ENCODE results near the gene FAM156A.
A peak's percentile ranks its signal among the peaks of the same experiment; 100 is the strongest.
"Not testable (repeated sequence)": the region's sequence is repeated elsewhere in the genome, so short reads cannot be mapped to it uniquely, and the experiment has no call there.

The FAM156A gene

DNA sequence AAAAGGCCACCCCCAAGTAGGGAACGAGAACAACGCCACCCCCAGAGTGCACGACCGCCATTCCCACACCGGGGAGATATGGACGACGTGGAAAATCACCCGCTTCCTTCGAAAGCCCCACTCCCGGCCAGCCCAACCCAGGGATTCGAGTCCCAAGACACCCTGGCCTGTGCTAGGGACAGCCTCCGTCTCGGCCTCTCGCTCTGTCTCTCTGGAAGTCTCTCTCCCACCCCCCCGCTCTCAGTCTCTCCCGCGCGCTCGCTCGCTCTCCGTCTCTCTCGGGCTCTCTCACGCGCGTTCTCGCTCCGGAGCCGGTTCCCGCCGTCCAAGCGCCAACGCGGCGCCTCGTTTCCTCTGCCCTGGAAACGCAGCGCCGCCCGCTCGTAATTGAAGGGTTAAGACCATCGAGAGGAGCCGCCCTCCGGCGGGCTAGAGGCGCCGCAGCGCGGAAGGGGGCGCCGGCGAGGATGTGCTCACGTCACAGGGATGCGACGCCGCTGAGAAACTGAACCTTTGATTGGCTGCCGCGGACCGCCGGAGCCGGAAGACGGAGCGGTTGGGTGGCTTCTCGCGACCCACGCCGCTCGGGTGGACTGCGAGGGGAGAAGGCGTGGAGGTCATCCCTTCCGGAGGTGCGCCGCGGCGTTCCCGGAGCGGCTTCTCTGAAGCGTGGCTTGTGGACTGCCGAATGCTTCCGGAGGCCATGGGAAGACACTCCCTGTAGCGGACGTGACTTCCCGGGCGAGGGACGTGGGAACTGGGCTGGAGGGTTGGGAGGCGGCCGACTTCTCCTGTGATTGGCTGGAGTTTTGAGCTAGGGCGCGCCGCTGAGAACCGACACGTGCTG lies at the start of gene FAM156A:
Gene FAM156A, minus strand, starts transcription at position 406 of the 847 bp plus-strand sequence. CDS start 9,930 bp downstream, outside the sequence.
- DNase-seq = not testable (repeated sequence)

DNA sequence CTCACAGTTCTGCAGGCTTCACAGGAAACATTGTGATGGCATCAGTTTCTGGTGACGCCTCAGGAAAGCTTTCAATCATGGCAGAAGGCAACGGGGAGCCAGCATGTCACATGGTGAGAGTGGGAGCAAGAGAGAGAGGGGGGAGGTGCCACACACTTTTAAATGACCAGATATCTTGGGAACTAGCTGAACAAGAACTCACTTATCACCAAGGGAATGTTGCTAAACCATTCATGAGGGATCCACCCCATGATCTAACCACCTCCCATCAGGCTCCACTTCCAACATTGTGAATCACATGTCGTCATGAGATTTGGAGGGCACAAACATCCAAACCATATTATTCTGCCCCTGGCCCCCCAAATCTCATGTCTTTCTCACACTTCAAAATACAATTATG lies 47.0 kb upstream of the FAM156A start:
- no peak for DNase-seq

DNA sequence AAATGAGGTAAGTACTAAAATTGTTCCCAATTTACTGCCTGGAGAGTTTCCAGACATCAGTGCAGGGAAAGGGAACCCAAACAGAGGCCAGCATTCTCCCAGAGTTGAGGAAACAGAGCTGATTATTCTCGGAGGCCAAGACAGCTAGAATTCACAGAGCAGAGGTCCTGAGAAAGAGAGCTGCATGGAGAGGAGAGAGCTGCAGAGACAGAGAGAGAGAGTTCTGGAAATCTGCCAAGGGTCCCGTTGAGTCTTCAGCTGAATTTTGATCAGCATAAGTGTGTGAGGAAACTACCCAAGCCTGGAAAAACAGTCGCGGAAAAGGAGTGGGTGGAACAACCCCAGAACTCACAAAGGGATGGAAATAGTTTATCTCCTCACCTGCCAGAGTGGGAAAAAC lies 46.5 kb upstream of the FAM156A start:
- DNase-seq = no peak

GRCh38 chrX:53004038-53004437 lies 45.7 kb upstream of the FAM156A start:
- no peak for DNase-seq

- no peak for DNase-seq
These were observed 44.8 kb upstream of the FAM156A start for GRCh38 chrX:53003111-53003510.

DNA sequence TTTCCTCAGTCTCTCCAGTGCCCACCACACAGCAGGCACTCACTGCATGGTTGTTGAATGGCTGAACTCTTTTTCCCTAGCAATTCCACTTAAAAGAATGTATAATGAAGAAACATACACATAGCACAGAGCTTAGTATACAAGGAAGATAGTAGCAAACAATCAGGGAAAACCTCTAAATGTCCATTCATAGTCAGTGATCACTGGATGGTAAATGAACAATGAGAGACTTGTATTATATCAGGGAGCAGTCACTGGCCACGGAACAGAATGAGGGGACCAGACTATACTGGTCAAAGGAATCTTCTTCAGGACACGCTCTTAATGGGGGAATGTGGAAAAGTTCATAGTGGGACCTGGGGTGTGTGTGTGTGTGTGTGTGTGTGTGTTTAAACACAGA lies 43.6 kb upstream of the FAM156A start:
- no peak for DNase-seq

GRCh38 chrX:53000447-53001135 lies 42.3 kb upstream of the FAM156A start:
- DNase-seq = no peak

- no peak for DNase-seq
These were observed 37.6 kb upstream of the FAM156A start for GRCh38 chrX:52995987-52996331.

DNA sequence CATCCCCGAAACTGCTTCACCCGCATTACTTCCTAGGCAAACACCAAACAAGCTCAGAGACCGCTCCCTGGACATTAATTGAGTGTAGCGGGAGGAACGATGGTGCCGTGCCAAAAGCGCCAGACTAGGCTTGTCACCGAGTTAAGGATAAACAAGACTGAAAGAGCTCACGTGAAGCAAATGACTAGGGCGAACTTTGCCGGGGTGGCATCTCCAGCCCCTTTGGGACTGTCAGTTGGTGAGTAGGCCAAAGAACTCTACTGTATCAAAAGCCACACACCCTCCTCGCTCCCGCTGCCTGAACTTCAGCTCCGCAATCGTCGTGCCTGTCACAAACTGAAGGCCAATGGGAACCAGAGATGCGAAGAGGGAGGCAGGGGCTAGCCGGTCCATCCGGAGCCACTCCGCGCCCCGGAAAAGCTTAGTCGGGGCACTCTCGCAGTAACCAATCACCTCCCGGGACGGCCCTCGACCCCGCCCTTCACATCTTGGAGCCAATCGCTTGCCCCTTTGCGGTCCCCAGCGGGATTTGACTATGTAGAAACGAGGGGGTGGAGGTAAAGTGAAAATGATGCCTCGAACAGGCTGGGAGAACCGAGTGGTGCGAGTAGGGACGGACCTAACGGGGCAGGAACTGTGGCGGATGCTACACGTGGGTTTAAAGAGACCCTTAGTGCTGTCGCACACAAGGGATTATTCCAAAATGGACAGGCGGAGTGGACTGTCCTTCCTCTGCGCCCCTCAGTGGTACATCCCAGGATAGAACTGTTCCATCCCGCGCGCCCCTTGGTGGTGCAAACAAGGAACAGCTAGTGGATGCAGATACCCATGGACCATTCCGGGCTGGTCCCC lies 37.0 kb upstream of the FAM156A start:
- DNase-seq = peak; percentile 99

DNA sequence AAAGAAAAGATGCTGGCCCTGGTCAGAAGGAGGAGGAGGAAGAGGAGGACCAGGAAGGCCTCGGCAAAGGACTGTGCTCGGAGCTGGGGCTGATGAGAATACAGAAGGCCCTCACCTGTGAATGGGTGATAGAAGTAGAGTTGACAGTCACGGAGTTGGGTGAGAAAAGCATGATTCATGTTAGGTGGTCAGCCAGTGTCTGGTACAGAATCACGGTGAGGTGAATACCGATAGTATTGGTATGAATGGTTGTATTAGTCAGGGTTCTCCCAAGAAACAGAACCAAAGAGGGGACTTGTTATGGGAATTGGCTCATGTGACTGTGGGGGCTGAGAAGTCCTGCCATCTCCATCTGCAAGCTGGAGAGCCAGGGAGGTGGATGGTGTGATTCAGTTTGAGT lies 32.5 kb upstream of the FAM156A start:
- DNase-seq = no peak

GRCh38 chrX:52990011-52990631 lies 31.8 kb upstream of the FAM156A start:
- DNase-seq = peak; percentile 44

DNA sequence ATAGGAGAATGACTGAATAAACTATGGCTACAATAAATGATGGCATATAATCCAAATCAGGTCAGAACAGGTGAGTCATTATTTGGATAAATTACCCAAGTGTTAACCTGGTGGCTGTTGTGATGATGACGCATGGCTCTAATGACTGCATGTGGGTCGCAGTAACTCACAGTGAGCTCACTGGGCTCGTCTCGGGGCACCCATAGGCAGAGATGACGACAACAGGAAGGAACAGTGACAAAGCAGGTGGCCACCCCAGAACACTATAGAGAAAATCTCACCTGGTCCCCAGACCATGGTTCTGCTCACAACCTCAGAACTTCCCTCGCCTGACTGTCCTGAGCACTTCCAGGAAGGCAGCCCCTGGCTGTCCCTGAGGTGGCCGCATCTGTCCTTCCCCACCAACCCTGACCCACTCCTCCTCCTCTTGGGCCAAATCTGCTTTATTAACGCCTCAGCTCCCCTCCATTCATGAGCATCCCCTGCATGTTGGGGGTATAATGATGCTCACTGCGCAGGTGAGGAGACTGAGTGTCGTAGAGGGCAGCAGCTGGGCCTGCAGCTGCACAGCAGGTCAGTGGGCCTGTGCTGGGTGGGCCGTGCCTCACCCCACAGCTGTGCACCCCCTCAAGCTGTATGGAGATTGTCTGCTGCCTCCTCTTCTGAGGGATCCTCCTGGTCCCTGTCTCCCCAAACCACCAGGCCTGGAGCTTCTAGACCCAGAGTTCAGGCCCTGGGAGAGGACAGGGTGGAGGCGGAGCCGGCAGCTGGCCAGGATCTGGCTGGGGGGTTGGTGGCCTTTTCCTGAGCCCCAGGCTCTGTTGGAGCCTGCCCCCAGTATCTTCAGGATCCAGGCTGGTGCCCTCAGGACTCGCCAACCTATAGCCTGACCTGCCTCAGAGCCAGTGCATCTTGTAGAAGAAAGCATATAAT lies 30.9 kb upstream of the FAM156A start:
- no peak for DNase-seq

- DNase-seq = no peak
These were observed 25.1 kb upstream of the FAM156A start for GRCh38 chrX:52983321-52984000.

DNA sequence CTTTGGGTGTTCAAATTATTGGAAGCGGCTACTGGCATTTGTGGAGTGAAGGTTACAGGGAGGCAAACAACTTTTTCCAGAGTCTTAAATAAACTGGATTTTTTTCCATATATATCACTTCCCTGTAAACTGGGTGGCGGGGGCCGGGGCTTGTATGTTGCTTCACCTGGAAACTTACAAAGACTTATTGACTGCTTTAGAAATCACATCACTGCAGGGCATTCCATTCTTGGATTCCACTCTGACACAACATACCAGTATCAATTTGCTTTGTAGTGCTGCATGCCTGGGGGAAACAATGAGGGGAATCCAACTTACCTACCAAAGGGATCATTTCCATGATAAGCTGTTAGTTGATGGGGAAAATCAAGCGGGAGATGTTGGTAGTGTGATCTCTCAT lies 21.7 kb upstream of the FAM156A start:
- no peak for DNase-seq

DNA sequence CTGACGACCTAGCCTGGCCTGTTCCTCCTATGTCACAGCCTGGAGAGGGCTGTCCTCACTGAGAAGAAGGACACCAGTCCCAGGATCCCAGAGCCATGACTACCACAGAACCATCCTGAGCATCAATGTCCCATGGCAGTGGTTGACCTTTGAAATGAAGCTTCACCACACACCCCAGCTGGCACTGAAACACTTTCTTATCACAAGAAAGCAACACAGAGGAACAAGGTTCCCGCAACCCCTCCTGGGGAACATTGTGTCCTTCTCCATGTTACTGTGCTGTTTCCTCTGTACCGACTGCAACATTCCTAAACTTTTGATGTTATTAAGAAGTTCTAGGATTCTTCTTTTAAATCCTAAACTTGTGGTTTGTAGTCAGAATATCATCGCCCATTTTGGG lies 21.2 kb upstream of the FAM156A start:
- no peak for DNase-seq

DNA sequence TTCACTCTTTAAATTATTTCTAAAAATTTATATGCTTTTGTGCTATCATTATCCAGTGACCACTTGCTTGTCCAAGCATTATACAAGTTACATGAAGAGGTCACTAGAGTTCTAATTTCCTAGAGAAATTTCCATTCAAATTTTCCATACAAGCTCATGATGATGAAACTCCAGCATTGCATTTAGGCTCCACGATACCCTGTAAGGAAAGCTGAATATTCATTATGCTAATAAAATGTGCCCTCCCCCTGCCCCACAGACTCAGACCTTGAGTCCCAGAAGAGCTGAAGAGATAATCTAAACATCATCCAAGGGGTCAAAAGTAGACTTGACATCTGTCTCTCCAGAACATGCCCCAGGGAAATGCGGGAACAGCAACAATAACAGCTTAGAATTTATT lies 19.6 kb upstream of the FAM156A start:
- DNase-seq = no peak

- not testable (repeated sequence) for DNase-seq
These were observed 17.3 kb upstream of the FAM156A start for GRCh38 chrX:52975576-52975975.

DNA sequence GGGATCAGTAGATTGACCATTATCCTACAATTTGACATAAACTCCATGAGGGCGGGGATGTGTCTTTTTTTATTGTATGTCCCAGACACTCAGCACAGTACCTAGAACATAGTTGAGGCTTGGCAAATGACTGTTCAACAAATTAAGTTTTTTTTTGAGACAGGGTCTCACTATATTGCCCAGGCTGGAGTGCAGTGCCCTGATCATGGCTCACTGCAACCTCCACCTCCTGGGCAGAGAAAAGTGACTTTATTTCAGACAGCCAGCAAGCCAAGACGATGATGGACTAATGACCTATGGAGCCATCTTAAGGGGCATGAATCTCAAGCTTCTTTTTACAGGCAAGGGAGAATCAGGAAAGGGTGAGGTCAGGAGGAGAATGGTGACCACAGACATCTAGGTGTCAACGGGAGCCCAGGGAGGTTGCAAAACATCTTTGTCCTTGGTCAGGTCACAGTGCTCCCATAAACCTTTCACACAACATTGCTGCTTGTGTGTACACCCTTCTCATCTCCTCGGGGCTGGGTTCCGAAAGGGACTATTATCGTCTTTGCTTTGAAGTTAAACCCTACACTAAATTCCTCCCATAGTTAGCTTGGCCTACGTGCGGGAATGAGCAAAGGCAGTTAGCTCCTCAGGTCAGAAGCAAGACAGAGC lies 16.1 kb upstream of the FAM156A start:
- DNase-seq = not testable (repeated sequence)

GRCh38 chrX:52967922-52968321 lies 9.6 kb upstream of the FAM156A start:
- not testable (repeated sequence) for DNase-seq

DNA sequence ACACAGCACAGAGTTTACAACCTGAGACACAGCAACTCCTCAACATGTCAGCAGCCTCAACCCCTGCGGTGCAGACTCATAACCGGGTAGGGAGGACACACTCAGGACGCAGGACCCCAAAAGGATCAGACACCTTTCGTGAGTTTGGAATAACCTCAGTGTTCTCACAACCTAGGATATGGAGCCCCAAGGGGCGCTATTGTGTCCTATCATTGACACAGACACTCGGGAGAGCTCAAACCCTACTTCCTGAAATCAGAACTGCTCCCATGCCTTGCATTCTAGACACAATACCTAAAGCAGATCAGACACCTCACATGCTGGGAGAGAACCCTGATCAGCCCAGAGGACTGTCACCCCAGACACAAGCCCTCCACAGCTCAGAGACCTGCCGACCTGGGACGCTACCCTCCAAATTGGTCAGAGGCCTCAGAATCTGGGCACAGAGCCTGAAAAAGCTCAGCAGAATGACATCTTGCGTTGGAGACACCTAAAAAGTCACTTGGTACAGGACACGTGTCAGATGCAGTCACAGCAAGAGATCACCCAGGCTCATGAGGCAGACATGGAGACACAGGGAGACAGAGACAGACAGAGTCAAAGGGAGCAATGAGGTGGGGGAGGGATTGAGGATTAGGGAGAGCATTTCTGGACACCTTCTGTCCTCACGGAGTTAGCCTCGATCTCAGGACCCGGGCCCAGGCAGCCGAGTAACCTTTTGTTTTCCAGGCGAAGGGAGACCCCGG lies 8.8 kb upstream of the FAM156A start:
- DNase-seq = not testable (repeated sequence)
